Measurements from ENCODE around the gene SERINC5. TPM values are rescaled to one million over a fixed set of nuclear protein-coding genes. Genes with fewer than 3 reads are reported as not detected.

Gene SERINC5
- total RNA-seq, 1 experiment from 2014 or later: 128 TPM

GRCh38 chr5:80234116-80234948 lies 21.5 kb downstream of the SERINC5 start:
- DNase-seq (ENCODE audit: low spot score): no peak
- peak overlapping the region; percentile 89; the same call in 1 of the 2 replicates for H3K27ac Mint-ChIP-seq
- peaks cover 63% of the 10 kb centered on the region for H3K4me1 Mint-ChIP-seq
- TF ChIP-seq RELA (CRISPR knock-in tag; IDR thresholded peaks at IDR 0.05; ENCODE audit: borderline replicate concordance) (no peak), ZBTB43 (CRISPR knock-in tag; IDR thresholded peaks at IDR 0.05) (no peak), NR2C2 (CRISPR knock-in tag; IDR thresholded peaks at IDR 0.05) (no peak), GRHL2 (CRISPR knock-in tag; IDR thresholded peaks at IDR 0.05; ENCODE audit: insufficient replicate concordance, severe bottlenecking) (no peak), CTCF (IDR thresholded peaks at IDR 0.05) (no peak), RORB (CRISPR knock-in tag; IDR thresholded peaks at IDR 0.05) (no peak), ZNF263 (CRISPR knock-in tag; IDR thresholded peaks at IDR 0.05; ENCODE audit: low read depth) (no peak), CBFB (CRISPR knock-in tag; IDR thresholded peaks at IDR 0.05; ENCODE audit: low read depth) (no peak), NFATC4 (CRISPR knock-in tag; IDR thresholded peaks at IDR 0.05) (no peak), SOX15 (CRISPR knock-in tag; IDR thresholded peaks at IDR 0.05) (no peak), ARID4B (CRISPR knock-in tag; IDR thresholded peaks at IDR 0.05; ENCODE audit: borderline replicate concordance) (no peak), ATF3 (CRISPR knock-in tag; conservative IDR thresholded peaks at IDR 0.05) (no peak), MAX (CRISPR knock-in tag; IDR thresholded peaks at IDR 0.05) (no peak), ZNF425 (CRISPR knock-in tag; conservative IDR thresholded peaks at IDR 0.05) (no peak), ESRRA (CRISPR knock-in tag; IDR thresholded peaks at IDR 0.05; ENCODE audit: borderline replicate concordance) (no peak), TCF7 (CRISPR knock-in tag; IDR thresholded peaks at IDR 0.05; ENCODE audit: low read depth) (no peak)
- H3K36me3 Mint-ChIP-seq: peaks cover 8% of the 10 kb centered on the region; the same call in 1 of the 2 replicates
- H3K9me3 Mint-ChIP-seq: no peaks in the 10 kb centered on the region
- POLR2A ChIA-PET: no interaction called here
- no peak overlapping the region for H3K4me3 Mint-ChIP-seq
- ATAC-seq: no peak
- H3K27me3 Mint-ChIP-seq (ENCODE audit: low read depth): no peaks in the 10 kb centered on the region; the same call in 1 of the 2 replicates
- CTCF ChIA-PET: no interaction called here

All from WTC11 (cell line).